Epithelial cell of prostate (primary cell): ENCODE results near the gene SMIM13.

Experiments used
- DNase-seq: peaks from one replicate; pipeline ENCODE4 v3.0.0-alpha.2; 2011; ENCODE audit warnings: low read depth, low spot score
- H3K27ac ChIP-seq: fragments of 450-650 bp; 2 replicates; pipeline ENCODE4 v1.5.1; 2017; ENCODE audit warnings: mild to moderate bottlenecking

Gene SMIM13

DNA sequence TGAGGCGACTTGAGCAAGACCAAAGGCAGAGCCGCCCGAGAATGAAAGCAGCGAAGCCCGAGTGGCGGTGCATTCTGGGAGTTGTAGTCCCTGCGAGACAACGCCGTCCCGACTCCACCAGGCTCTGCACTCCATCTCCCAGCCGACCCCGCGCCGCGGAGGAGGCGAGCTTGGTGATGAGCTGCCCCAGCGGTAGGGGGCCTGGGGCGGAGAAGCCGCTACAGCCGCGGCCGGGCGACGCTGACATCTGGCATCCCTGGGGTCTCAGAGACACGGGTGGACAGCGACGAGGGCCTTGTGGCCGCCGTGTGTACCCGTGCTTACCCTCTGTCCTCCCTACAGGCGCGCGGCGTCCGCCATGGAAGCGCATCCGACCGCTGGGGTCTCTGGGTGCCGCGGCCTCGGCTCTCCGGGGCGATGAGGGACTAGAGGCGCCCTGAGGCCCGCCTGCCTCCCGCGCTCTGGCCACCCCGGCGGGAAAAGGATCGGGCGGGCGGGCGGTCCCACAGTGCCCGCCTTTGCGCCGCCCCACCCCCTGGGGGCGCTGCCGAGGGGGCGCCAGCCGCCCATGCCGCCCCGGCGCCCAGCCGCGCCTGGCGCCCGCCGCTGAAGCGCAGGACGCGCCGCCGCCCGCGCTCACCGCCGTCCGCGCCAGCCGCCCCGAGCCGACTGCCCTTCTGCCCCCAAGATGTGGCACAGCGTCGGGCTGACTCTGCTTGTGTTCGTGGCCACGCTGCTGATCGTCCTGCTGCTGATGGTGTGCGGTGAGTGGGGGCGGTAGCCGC is at the start of gene SMIM13:
TSS of gene SMIM13 (plus strand) at position 209 of the 785 bp plus-strand sequence. CDS start at position 689, 480 bp downstream.
- peak within 1 kb of the TSS; percentile 84 for H3K27ac ChIP-seq
- peak; percentile 81 for DNase-seq

DNA sequence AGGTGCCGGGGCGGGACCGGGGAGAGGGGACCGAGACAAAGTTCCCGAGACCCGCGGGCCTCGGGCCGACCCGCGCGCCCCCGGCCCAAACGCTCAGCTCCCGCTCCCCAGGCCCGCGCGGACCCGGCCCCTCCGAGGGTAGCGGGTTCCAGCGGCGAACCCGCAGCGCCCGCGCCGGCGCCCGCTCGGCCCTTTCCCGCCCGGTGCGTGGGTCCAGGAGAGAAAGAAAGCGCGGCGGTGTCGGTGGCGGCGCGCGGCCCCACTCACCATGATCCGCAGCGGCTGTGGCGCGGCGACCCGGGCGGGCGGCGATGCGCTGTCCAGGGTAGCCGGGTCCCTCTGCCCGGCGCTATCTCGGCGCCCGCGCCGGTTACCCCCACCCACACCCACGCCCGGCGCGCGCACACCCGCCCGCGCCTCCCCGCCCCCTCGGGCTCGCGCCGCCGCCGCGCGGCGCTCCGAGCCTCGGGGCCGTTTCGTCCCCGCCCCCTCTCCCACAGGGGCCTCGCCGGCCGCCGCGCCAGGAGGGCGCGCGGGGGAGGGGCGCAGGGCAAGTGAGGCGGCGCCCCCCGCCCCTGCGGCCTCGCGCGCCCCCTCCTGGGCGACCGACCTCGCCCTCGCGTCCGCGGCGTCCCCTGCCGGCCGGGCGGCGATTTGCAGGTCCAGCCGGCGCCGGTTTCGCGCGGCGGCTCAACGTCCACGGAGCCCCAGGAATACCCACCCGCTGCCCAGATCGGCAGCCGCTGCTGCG is 49.5 kb upstream of the SMIM13 start, which contains the start of gene ELOVL2:
TSS of gene ELOVL2 (minus strand) at position 345 of the 751 bp plus-strand sequence. CDS start at position 270, 75 bp downstream.
- H3K27ac ChIP-seq = no peak within 1 kb of the TSS
- DNase-seq = no peak

DNA sequence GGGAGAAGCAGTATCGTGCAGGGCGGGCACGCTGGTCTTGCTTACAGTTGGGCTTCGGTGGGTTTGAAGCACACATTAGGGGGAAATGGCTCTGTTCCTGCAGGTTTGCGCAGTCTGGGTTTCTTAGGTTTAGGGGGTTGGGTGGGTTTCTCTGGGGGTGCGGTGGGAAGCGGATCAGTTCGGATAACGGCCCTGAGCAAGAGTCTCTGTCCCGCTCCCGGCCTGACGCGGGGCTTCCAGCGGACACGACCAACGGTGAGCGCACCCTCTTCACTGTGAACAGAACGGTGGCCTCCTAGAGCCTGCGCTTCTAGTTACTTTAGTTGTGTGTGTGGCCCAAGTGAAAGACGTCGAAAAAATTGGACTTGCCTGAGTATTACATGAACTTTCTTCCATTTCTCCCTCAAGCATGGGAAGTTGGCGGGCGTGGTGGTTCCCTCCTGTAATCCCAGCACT is 48.9 kb upstream of the SMIM13 start:
- H3K27ac ChIP-seq = no peak overlapping the region
- no peak for DNase-seq

DNA sequence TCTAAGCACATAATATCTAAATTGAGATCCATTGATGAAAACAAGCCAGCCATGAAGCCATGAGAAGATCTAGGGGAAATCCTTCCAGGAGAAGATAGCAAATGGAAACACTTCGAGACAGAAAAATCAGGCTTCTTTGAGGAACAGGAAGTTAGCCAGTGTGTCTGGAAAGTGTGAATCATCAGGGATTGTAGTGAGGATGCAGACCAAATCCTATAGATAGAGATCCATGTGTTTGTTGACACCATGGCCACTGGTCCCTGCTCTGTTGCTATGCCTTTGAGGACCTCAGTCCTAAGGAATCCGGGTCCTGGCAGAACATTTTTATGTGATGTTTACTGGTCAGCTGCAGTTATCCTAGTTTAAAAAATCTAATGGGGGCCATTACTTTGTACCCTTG is 42.9 kb upstream of the SMIM13 start:
- no peak overlapping the region for H3K27ac ChIP-seq
- no peak for DNase-seq

DNA sequence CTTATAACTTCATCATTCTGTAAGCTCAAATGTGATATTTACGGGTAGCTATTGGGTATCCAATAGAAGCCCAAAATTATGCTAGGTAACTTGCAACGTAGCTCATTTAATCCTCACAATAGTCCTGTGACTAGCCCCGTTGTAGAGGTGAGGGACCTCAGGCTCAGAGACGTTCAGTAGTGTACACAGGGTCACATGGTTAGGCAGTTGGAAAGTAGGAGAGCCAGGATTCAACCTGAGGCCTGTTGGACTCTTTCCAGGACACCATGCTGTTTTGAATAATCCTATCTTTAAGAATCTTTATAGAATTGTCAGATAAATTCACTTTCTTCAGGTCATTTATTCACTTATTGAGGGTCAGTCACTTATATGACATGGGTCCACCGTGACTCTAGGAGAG is 40.3 kb upstream of the SMIM13 start:
- no peak for DNase-seq
- no peak overlapping the region for H3K27ac ChIP-seq

DNA sequence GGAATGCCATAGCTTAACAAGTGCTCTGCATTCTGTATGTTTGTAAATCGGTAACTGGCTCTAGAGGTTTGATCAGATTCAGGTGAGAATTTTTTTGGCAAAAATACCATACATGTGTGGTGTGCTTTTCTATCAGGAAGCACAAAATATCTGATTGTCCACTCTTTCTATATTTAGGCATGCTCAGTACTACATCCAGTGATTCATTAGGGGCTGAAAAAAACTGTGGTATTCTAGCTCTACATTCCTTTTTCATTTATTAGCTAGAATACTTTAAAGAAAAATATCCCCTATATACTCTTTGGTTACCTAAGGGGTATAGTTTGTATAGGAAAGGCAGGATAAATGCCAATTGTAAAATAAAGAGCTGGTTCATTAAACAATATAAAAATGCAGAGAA is 38.9 kb upstream of the SMIM13 start:
- DNase-seq = no peak
- no peak overlapping the region for H3K27ac ChIP-seq

DNA sequence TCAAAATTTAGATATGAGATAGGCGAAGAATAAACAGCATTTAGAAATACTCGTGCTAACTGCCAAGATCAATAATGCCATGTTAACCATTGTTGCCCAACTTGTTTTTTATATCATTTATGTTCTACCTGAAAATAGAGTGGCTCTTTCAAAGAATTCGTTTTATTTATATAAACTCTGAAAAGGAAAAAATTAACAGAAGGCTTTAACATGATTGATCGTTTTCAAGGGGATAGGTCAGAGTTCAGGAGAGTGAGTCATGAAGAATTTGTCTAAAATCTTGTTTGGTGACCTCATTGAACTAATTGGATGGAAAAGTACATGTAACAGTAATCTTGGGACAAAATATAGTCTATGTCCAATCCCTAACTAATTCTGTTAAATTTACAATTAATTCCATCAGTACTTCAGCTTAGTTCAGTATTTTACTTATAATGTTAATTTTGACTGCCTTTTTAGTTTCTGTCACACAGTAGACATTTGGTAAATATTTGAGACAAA is 38.5 kb upstream of the SMIM13 start:
- no peak overlapping the region for H3K27ac ChIP-seq
- DNase-seq = no peak

DNA sequence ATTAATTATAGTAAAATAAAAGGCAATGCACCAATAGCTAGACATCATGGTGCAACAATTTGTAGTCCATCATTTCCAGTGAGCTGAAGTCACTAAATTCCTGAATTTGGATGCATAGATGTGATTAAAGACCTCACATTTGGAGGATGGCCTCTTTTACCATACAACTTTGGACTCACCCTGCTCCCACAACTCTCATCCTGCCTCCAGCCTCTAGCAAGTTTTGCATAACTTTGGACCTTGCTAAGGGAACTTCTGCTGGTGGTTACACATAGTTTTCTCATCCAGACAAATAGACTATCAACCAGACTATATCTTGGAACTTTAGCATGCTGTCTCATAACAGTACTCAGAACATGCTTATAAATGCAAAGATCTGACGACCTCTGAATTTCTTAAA is 36.8 kb upstream of the SMIM13 start:
- H3K27ac ChIP-seq = no peak overlapping the region
- DNase-seq = no peak

DNA sequence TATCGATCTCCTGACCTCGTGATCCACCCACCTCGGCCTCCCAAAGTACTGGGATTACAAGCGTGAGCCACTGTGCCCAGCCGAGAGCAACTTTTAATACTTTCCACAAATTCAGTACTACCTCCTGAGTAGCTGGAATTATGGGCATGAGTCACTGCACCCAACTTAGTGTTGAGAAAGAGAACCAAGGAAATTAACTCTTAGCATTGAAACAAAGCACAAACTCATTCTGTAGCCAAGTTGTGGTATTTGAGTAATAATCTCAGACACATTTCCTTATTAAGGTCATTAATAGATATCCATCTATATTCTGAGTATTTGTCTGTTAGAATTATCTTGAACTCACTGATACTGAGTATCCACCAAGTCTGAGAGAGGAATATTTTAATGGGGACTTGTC is 35.2 kb upstream of the SMIM13 start:
- no peak for DNase-seq
- no peak overlapping the region for H3K27ac ChIP-seq

DNA sequence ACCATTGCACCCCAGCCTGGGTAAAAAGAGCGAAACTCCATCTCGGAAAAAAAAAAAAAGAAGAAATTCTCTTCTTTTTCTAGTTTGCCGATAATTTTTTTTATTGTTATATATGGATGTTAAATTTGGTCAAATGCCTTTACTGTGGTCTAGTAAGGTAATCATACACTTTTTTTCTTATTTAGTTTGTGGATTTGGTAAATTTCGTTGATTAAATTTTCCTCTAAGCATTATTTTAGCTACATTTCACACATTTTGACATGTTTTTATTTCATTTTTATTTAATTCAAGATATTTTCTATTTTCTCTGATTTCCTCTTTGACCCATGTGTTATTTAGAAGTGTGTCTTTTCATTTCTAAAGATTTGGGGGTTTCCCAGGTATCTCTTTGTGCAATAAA is 31.6 kb upstream of the SMIM13 start:
- no peak overlapping the region for H3K27ac ChIP-seq
- no peak for DNase-seq

DNA sequence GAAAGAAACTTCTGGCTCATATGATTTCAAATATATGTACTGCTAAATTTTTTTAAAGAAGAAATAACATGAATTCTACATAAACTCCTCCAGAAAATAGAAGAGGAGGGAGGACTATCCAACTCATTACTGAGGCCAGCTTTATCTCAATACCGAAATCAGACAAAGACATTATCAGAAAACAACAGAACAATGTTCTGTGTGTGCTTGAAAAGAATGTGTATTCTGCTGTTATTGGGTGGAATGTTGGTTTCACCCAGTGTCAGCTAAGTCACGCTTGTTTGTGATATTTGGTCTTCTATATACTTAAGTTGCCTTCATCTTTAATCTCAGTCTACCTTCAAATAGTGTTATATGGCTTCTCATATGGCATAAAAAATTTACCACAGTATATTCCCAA is 30.9 kb upstream of the SMIM13 start:
- H3K27ac ChIP-seq = no peak overlapping the region
- no peak for DNase-seq

DNA sequence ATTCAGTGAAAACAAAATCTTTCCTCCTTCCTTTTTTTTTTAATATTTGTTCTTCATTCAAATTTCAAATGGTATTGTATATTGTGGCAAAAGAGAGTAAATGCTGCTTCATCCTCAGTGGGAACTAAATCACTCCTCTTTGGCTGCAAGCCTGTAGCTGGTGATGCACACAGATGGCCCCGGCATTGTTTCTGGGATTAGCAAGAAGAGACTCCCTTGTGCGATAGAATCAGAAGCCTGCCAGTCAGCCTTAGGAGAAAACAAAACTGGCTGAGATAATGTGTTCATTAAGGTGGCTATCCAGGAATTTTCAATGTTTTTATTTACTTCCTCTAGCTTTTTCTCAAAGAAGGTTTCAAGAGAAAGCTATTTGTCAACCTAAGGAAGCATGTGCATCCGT is 28.8 kb upstream of the SMIM13 start:
- no peak overlapping the region for H3K27ac ChIP-seq
- no peak for DNase-seq

DNA sequence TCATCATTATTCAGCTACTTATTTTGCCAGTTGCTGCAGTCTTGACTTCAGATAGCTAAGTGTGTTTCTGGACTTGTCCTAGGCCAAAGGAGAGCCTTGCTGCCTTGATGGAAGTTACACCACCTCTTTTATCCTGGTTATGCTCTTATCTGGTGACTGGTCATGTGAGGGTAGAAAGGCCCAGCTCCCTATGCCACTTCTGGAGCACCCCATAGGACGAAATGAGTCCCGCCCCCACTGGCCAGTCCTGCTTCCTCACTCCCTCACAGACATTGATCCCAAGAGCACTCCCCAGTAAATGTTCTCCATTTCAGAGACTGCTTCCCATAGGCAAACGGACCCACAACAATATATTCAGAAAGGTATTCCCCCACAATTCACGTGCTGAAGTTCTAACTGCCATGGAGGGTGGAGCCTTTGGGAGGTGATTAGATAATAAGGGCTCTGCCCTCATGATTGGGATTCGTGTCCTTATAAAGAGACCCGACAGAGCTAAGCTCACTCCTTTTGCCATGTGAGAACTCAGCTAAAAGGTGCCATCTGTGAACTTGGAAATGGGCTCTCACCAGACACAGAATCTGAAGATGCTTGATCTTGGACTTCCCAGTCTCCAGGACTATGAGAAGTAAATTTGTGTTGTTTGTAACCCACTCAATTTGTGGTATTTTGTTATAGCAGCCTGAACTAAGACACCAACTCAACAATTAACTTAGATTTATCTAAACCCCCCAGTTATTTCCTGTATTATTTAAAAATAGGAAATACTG is 28.0 kb upstream of the SMIM13 start:
- no peak for DNase-seq
- H3K27ac ChIP-seq = no peak overlapping the region

DNA sequence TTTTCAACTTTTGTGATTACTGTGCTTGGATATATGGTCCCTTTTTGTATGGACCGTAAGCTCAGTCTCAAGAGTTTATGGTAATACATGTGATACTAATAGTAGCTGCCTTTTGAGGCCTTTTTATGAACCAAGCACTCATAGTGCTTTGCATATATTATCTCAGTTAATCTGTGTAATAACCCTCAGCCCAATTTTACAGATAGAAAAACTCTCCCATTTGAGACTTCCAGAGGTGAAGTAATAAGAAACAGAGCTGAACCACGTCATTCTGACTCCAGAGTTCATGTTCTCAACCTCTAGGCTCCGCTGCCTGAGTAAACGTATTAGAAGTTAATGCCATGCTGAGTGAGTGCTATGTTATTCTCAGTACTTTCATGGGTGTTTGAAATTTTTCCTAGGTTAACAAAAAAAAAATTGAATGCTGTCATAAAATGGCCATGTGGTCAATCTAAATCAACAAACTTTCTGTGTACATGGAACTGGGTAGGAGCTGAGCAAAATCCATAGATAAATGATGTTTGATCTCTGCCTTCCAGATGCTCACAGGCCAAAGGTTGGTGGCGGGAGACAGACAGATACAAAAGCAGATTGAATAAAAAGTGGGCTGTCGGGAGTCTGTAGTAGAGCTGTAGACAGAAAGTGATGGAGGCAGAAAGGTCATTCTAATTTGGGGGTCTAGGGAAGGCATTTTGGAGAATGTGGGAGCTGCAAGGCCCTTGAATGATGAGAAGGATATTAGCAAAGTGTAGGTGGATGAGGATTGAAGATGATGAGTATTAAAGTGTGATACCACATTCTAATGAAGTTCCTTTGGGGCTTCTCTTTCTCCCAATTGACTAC is 26.9 kb upstream of the SMIM13 start:
- no peak for DNase-seq
- H3K27ac ChIP-seq = no peak overlapping the region

DNA sequence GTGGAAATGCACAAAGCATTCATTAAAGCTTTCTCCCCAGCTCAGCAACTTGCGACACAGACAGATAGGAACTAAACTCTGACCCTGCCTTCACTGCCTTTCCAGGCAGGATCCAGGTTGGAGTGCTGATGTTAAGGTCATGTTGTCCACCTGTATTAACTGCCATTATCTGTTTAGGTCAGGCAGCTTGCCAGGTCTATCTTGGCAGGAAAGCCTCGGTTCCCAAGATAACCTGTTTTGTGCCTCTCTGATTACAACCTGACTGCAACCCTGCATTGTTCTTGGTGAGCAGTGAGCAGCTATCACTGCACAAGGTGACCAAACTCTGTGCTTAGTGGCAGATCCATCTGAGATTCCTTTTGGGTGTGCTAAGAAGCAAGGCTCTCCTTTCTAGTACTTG is 26.3 kb upstream of the SMIM13 start:
- no peak overlapping the region for H3K27ac ChIP-seq
- DNase-seq = no peak

DNA sequence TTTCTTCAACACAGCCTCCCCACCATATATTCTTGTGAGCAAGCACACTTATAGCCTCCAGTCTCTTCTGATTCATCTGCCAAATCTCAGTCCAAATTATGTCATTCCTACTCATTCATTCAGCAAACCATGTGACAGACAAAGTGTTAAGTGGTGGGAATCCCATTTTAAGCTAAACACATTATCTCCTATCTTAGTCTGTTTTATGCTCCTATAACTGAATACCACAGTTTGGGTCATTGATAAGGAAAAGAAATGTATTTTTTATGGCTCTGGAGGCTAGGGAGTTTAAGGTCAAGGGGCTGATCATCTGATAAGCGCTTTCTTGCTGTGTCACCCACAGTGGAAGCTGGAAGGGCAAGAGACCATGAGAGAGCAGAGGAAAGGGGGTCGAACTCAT is 23.9 kb upstream of the SMIM13 start:
- H3K27ac ChIP-seq = no peak overlapping the region
- no peak for DNase-seq

DNA sequence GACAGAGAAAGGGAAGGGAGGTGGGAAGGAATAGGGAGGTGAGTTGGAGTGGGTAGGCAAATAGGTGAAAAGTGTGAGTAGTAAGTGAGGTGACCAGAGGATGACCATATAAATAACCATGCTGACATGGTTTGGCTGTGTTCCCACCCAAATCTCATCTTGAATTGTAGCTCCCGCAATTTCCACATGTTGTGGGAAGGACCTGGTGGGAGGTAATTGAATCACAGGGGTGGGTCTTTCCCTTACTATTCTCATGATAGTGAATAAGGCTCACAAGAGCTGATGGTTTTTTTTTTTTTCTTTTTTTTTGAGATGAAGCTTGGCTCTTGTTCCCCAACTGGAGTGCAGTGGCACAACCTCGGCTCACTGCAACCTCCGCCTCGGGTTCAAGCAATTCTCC is 21.5 kb upstream of the SMIM13 start:
- H3K27ac ChIP-seq = no peak overlapping the region
- no peak for DNase-seq

DNA sequence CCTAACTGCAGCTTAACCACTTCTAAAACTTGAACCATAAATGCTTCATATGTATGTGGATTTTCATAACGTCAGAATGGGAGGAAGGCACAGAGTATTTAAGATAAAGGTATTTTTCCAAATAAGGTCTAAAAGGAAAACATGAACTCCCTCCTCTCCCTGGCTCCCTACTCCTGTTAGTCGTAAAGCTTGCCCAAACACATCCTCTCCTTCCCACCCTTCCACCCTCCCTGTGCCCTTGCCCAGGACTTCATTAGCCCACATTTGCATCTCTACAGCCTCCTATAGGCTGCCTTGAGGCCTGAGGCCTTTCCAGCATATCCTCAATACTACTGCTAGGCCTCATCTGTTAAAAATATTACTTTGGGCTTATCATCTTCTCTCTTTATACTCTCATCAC is 17.1 kb upstream of the SMIM13 start:
- DNase-seq = no peak
- no peak overlapping the region for H3K27ac ChIP-seq

DNA sequence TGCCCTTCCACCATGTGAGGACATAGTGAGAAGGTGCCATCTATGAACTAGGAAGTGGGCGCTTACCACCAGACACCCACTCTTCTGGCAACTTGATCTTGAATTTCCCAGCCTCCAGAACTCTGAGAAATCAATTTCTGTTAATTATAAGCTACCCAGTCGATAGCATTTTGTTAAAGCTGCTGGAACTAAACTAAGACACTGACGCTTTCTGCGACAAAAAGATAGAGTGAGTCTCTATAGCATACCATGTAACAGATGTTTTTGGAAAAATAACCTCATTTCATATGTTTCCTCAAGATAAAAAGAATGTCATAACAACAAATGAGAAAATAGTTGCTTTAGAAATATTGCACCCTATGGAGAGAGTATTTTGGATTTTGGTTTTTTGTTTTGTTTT is 15.4 kb upstream of the SMIM13 start:
- no peak overlapping the region for H3K27ac ChIP-seq
- DNase-seq = no peak

DNA sequence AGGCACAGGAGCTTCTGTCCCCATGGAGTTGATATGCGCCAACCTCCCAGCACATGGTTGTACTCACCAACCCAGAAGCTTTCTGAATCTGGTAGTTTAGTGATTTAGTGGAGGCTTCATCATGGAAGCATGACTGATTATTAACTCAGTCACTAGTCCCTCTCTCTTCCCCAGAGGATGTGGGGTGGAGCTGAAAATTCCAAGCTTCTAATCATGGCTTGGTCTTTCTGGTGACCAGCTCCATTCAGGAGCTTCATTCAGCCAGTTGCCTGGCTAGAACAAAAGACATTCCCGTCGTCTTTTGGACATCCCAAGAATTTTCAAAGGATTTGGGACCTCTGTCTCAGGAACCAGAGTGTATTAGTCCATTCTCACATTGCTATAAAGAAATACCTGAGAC is 13.3 kb upstream of the SMIM13 start:
- H3K27ac ChIP-seq = no peak overlapping the region
- DNase-seq = no peak
